K562 (cell line): ENCODE measurements around the gene GLTP.

Experiments
- CEBPZ ChIP-seq: fragments of 150-350 bp; IDR thresholded peaks from 2 replicates; pipeline ENCODE4 v1.6.1; 2014; ENCODE audit warnings: low read depth, mild to moderate bottlenecking, low read length, borderline replicate concordance
- CTCF ChIP-seq, 3 experiments: IDR thresholded peaks in 2 of 3; conservative IDR thresholded peaks in 1 of 3; 2 replicates each; pipeline ENCODE4 v1.5.1; 2011 to 2012; ENCODE audit warnings: low read length in 3 of 3, mild to moderate bottlenecking in 3 of 3, control low read depth in 2 of 3, improper control_type of control experiment in 1 of 3, inconsistent platforms in 1 of 3, low read depth in 1 of 3, mixed read lengths in 1 of 3, moderate library complexity in 1 of 3; ENCODE audit not compliant: insufficient read depth in 2 of 3
- EP300 ChIP-seq: IDR thresholded peaks from 2 replicates; pipeline ENCODE4 v1.6.1; 2012; ENCODE audit warnings: low read length, improper control_type of control experiment
- ESRRB ChIP-seq: fragments of 250-450 bp; sonication (Bioruptor Pico); IDR thresholded peaks from 2 replicates; pipeline ENCODE4 v1.5.0; 2020; ENCODE audit warnings: mild to moderate bottlenecking, moderate library complexity, borderline replicate concordance
- MITF ChIP-seq: IDR thresholded peaks from 2 replicates; pipeline ENCODE4 v1.6.1; 2014; ENCODE audit warnings: antibody characterized with exemption
- POLR2A ChIP-seq: fragments of 450-650 bp; conservative IDR thresholded peaks from 2 replicates; pipeline ENCODE4 v1.6.1; 2016
- TARDBP ChIP-seq: fragments of 450-650 bp; IDR thresholded peaks from 2 replicates; pipeline ENCODE4 v1.6.1; 2016
- THAP7 ChIP-seq: fragments of 250-450 bp; sonication (Bioruptor Pico); IDR thresholded peaks from 2 replicates; pipeline ENCODE4 v1.5.0; 2021
- ZNF274 ChIP-seq: IDR thresholded peaks from 2 replicates; pipeline ENCODE4 v1.6.1; 2011; ENCODE audit warnings: low read depth, mild to moderate bottlenecking, low read length, moderate library complexity, borderline replicate concordance

- TF ChIP-seq ZNF274 (no peak), TARDBP (peak; percentile 71; the same call in 1 of the 2 replicates), MITF (no peak), ESRRB (CRISPR knock-in tag) (no peak), POLR2A (peak; percentile 77), CTCF (IDR thresholded peaks at IDR 0.05 in 2 of 3, conservative IDR thresholded peaks at IDR 0.05 in 1 of 3; ENCODE audit: insufficient read depth in 2 of 3, low read depth in 1 of 3, low read length in 3 of 3) (peak; percentile 56 to 62 (median 59)), THAP7 (CRISPR knock-in tag) (no peak), EP300 (0 out of 2 replicates have a peak, but pooled peaks have one; percentile 21), CEBPZ (no peak)
These were observed 19.7 kb upstream of the GLTP start, which contains the start of gene TCHP for GRCh38 chr12:109899783-109900751.
